Astrocyte of the cerebellum (primary cell): ENCODE results near the gene ACSL1.

Experiments used
- DNase-seq: peaks from one replicate; pipeline ENCODE4 v3.0.0-alpha.2; 2011; ENCODE audit warnings: low read depth
- H3K4me3 ChIP-seq: 2 replicates; pipeline ENCODE4 v1.5.1; 2011; ENCODE audit warnings: mild to moderate bottlenecking, low read depth, low read length, moderate library complexity
- in situ Hi-C: cut with HindIII; loops from 2 replicates; pipeline ENCODE4 v1.10.0; 2017; ENCODE audit warnings: low sequenced_read_pairs
- TF ChIP-seq, protein P1 (sequence below): IDR thresholded peaks from 2 replicates; pipeline ENCODE4 v1.5.1; 2012; ENCODE audit warnings: low read length, low read depth, moderate library complexity, mild to moderate bottlenecking; ENCODE audit errors: missing control alignments

Gene ACSL1

DNA sequence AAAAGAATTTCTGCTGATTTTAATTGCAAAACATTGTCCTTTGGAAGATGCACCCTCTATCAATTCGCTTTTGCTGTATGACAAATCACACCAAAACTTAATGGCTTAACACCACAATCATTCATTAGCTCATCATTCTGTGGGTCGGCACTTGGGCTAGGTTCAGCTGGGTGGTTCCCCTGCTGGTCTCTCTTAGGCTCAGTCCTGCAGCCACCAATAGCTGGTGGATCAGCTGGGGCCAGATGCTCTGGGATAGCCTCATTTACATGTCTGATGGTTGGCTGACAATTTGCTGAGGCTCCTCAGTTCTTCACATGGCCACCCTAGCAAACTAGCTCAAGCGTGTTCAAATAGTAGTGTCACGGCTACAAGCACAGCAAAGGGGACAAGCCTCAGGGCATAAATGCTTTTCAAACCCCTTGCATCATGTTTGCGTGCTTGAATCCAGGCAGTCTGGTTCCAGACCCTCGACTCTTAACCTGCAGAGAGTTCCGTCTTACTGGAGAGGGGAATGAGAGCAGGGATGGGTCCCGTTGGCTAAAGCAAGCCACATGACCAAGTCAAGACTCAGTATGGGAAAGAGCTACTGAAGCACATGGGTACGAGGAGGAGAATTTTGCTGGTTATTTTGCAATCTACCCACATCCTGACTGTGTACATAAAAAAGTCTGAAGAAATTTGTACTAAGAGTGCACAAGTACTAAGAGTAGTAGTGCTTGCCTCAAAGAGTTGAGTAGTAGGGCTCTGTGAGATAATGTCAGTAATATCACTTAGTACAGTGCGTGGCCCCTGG is 7.5 kb upstream of the ACSL1 start:
- in situ Hi-C loops, result no loop called here
- H3K4me3 ChIP-seq, result no peak overlapping the region
- TF ChIP-seq, protein P1, sequence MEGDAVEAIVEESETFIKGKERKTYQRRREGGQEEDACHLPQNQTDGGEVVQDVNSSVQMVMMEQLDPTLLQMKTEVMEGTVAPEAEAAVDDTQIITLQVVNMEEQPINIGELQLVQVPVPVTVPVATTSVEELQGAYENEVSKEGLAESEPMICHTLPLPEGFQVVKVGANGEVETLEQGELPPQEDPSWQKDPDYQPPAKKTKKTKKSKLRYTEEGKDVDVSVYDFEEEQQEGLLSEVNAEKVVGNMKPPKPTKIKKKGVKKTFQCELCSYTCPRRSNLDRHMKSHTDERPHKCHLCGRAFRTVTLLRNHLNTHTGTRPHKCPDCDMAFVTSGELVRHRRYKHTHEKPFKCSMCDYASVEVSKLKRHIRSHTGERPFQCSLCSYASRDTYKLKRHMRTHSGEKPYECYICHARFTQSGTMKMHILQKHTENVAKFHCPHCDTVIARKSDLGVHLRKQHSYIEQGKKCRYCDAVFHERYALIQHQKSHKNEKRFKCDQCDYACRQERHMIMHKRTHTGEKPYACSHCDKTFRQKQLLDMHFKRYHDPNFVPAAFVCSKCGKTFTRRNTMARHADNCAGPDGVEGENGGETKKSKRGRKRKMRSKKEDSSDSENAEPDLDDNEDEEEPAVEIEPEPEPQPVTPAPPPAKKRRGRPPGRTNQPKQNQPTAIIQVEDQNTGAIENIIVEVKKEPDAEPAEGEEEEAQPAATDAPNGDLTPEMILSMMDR, result no peak
- DNase-seq, result no peak

DNA sequence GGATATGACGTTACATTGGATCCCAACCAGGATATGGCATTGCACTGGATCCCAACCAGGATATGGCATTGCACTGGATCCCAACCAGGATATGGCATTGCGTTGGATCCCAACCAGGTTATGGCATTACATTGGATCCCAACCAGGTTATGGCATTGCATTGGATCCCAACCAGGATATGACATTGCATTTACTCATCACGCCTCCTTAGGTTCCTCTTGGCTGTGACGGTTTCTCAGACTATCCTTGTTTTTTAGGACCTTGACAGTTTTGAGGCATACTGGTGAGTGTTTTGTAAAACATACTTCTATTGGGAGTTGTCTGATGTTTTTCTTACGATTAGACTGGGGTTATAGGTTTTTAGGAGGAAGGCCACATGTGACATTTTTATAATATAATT is 5.4 kb upstream of the ACSL1 start:
- in situ Hi-C loops, result no loop called here
- no peak for DNase-seq
- TF ChIP-seq, protein P1, result no peak
- no peak overlapping the region for H3K4me3 ChIP-seq

DNA sequence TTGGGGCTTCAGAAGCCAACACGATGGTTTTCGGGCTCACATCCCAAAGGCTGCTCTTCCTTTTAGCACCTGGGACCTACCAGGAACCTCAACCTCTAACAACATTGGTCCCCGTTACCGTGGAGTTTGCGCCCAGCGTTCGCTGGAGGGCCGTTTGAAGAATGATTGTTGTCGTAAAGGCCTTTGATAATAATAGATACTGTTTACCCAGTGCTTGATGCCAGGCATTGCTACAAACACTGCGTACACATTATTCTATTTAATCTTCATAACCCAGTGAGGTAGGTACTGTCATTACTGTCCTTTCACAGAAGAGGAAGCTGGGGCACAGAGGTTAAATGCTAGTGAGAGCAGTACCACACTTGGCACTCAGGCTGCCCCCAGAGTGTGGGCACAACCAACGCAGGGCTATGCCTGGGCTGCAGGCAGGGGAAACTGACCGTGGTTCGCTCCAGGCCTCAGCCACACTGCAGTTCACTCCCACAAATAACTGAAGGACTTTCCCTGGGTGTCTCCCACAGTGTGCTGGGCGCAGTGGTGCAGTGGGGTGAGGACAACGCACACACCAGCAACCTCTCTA is 1.0 kb upstream of the ACSL1 start:
- H3K4me3 ChIP-seq, result peak overlapping the region; percentile 55
- TF ChIP-seq, protein P1, result no peak
- no peak for DNase-seq
- in situ Hi-C loops, result no loop called here

DNA sequence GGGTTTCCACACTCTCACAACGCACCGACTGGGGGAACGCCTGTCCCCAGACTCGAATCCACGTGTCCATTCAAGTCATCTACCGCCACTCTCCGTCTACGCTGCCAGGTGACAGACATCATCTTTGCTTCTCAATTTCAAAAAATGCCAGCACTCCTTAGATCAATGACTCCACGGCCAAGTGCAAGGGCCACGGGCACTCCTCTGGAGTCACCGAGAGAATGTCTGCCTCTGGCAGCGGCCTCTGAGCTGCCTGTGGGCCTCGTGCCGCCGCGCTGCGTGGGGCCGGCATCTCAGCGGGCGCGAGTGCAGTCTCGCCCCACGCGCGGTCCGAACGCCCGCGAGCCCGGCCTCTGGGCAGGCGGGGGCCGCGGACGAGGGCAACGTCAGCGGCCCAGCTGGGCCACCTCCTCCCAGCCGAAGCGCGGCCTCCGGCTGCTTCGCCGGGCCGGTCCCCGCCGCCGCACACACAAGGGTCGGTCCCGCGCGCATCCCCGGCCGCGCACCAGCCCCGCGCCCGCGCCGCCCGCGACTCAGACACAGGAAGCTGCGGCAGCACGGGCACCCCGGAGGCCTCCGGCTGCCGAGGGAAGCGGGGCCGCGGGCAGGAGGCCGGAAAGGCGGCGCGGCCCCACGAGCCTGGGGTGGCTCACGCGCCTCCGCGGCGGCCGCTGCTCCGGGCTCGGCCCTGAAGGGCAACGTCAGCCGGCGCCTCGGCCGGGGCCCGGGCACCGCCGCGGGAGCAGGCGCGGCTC is 450 bp downstream of the ACSL1 start:
- no peak for DNase-seq
- TF ChIP-seq, protein P1, result no peak
- peak overlapping the region; percentile 55 for H3K4me3 ChIP-seq
- in situ Hi-C loops, result no loop called here

DNA sequence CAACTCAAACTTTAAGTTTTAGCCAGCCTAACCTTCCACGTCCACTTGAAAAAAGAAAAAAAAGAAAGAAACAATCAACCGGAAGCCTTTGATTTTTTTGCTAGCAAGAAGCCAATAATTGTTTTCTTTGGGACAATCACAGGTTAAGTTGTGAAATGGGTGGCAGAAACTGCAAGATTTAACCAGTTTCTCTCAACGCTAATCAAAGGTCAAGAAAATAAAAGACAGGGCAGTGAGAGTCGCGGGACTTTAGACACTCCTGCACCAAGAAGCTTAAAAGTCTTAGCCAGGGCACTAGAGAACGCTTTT is 1.0 kb downstream of the ACSL1 start:
- in situ Hi-C loops, result no loop called here
- no peak for DNase-seq
- TF ChIP-seq, protein P1, result no peak
- H3K4me3 ChIP-seq, result peak overlapping the region; percentile 55

DNA sequence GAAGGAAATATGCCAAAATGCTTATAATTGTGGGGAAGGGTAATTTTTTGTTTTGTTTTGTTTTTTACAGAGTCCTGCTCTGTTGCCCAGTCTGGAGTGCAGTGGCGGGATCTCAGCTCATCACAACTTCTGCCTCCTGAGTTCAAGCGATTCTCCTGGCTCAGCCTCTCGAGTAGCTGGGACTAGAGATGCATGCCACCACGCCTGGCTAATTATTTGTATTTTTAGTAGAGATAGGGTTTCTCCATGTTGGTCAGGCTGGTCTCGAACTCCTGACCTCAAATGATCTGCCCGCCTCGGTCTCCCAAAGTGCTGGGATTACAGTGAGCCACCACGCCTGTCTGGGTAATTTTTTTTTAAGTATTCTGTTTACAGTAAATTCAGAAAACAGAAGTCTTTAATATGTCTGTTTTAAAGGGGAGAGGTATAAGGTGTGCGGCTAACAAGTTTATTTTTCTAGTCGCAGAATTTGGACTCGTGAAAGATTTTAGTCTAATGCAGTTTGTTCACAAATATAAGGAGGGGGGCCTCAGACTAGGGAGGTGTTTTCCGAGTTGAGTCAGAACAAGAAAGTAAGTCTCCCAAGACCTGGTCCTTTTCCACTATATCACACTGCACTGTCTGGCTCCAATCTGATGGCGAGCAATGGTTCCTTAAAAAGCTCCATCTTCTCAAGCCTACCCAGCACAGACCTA is 1.5 kb downstream of the ACSL1 start:
- no peak for DNase-seq
- in situ Hi-C loops, result no loop called here
- peak overlapping the region; percentile 55 for H3K4me3 ChIP-seq
- TF ChIP-seq, protein P1, result no peak
